Amniotic stem cell (primary cell): Measurements from ENCODE around the gene RGS9BP.
"Not testable (repeated sequence)": the region's sequence is repeated elsewhere in the genome, so short reads cannot be mapped to it uniquely, and the experiment has no call there.

Experiments used
- DNase-seq: peaks from one replicate; lab custom pipeline; 2025; lab: John Stamatoyannopoulos, UW

Gene RGS9BP

GRCh38 chr19:32675720-32676185 is at the start of gene RGS9BP:
Gene RGS9BP (plus strand): TSS chr19:32675848. CDS start chr19:32676264, 416 bp downstream.
- peak; percentile 16 for DNase-seq

- no peak for DNase-seq
Measured at GRCh38 chr19:32626969-32627368, 48.7 kb upstream of the RGS9BP start.

- no peak for DNase-seq
Measured at GRCh38 chr19:32627714-32628270, 47.9 kb upstream of the RGS9BP start.

- DNase-seq: no peak
Measured at GRCh38 chr19:32630338-32630737, 45.3 kb upstream of the RGS9BP start.

- DNase-seq: no peak
Measured at GRCh38 chr19:32631381-32631780, 44.3 kb upstream of the RGS9BP start.

- DNase-seq: no peak
Measured at GRCh38 chr19:32637480-32637879, 38.2 kb upstream of the RGS9BP start.

GRCh38 chr19:32638625-32639024 is 37.0 kb upstream of the RGS9BP start:
- no peak for DNase-seq

GRCh38 chr19:32642771-32643170 is 32.9 kb upstream of the RGS9BP start:
- DNase-seq: no peak

- DNase-seq: no peak
Measured at GRCh38 chr19:32646556-32646955, 29.1 kb upstream of the RGS9BP start.

GRCh38 chr19:32647361-32647760 is 28.3 kb upstream of the RGS9BP start:
- no peak for DNase-seq

- DNase-seq: no peak
Measured at GRCh38 chr19:32649751-32650150, 25.9 kb upstream of the RGS9BP start.

GRCh38 chr19:32650671-32651070 is 25.0 kb upstream of the RGS9BP start:
- no peak for DNase-seq

- no peak for DNase-seq
Measured at GRCh38 chr19:32651729-32652140, 23.9 kb upstream of the RGS9BP start.

GRCh38 chr19:32652331-32652730 is 23.3 kb upstream of the RGS9BP start:
- DNase-seq: not testable (repeated sequence)

- no peak for DNase-seq
Measured at GRCh38 chr19:32652894-32653598, 22.6 kb upstream of the RGS9BP start.

- no peak for DNase-seq
Measured at GRCh38 chr19:32653599-32653915, 22.1 kb upstream of the RGS9BP start.

- DNase-seq: not testable (repeated sequence)
Measured at GRCh38 chr19:32656379-32656778, 19.3 kb upstream of the RGS9BP start.

GRCh38 chr19:32658075-32658474 is 17.6 kb upstream of the RGS9BP start:
- DNase-seq: no peak

GRCh38 chr19:32658527-32658926 is 17.1 kb upstream of the RGS9BP start:
- no peak for DNase-seq

GRCh38 chr19:32661318-32661717 is 14.3 kb upstream of the RGS9BP start:
- DNase-seq: no peak

- DNase-seq: no peak
Measured at GRCh38 chr19:32662186-32662585, 13.5 kb upstream of the RGS9BP start.

- DNase-seq: no peak
Measured at GRCh38 chr19:32666084-32666483, 9.6 kb upstream of the RGS9BP start.

- no peak for DNase-seq
Measured at GRCh38 chr19:32669310-32669709, 6.3 kb upstream of the RGS9BP start.
